ENCODE measurements around the gene PCDH15. TPM values are rescaled to one million over a fixed set of nuclear protein-coding genes. Genes with fewer than 3 reads are reported as not detected.

The PCDH15 gene
- total and polyA plus RNA-seq, 2 of the 13 experiments (the other 11 are each of a cell fraction or from before 2014, with no cell fraction given), result not detected

DNA sequence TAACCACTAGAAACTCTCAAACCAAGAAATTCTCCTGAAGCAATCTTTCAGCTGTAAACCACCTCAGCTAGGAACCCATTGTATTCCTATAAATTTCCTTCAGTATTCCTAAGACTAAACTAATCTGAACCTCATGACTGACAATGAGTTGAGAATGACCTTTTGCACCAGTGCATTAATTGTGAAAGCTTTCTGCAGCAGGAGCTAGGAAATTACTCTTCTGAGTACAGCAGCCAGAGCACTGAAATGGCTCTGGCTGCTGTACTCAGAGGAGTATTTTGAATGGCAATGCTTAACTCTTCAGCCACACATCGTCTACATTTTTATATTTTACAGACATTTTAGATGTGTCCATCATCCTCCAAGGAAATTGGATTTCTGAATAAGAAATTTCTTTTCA lies 109.7 kb downstream of the PCDH15 start (continued):
- TF ChIP-seq, protein P1, sequence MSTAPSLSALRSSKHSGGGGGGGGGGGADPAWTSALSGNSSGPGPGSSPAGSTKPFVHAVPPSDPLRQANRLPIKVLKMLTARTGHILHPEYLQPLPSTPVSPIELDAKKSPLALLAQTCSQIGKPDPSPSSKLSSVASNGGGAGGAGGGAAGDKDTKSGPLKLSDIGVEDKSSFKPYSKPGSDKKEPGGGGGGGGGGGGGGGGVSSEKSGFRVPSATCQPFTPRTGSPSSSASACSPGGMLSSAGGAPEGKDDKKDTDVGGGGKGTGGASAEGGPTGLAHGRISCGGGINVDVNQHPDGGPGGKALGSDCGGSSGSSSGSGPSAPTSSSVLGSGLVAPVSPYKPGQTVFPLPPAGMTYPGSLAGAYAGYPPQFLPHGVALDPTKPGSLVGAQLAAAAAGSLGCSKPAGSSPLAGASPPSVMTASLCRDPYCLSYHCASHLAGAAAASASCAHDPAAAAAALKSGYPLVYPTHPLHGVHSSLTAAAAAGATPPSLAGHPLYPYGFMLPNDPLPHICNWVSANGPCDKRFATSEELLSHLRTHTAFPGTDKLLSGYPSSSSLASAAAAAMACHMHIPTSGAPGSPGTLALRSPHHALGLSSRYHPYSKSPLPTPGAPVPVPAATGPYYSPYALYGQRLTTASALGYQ (CRISPR knock-in tag; IDR thresholded peaks at IDR 0.05), result no peak
- no peak for TF ChIP-seq TBX2 (CRISPR knock-in tag; IDR thresholded peaks at IDR 0.05; ENCODE audit: borderline replicate concordance)
- TF ChIP-seq, protein P2, sequence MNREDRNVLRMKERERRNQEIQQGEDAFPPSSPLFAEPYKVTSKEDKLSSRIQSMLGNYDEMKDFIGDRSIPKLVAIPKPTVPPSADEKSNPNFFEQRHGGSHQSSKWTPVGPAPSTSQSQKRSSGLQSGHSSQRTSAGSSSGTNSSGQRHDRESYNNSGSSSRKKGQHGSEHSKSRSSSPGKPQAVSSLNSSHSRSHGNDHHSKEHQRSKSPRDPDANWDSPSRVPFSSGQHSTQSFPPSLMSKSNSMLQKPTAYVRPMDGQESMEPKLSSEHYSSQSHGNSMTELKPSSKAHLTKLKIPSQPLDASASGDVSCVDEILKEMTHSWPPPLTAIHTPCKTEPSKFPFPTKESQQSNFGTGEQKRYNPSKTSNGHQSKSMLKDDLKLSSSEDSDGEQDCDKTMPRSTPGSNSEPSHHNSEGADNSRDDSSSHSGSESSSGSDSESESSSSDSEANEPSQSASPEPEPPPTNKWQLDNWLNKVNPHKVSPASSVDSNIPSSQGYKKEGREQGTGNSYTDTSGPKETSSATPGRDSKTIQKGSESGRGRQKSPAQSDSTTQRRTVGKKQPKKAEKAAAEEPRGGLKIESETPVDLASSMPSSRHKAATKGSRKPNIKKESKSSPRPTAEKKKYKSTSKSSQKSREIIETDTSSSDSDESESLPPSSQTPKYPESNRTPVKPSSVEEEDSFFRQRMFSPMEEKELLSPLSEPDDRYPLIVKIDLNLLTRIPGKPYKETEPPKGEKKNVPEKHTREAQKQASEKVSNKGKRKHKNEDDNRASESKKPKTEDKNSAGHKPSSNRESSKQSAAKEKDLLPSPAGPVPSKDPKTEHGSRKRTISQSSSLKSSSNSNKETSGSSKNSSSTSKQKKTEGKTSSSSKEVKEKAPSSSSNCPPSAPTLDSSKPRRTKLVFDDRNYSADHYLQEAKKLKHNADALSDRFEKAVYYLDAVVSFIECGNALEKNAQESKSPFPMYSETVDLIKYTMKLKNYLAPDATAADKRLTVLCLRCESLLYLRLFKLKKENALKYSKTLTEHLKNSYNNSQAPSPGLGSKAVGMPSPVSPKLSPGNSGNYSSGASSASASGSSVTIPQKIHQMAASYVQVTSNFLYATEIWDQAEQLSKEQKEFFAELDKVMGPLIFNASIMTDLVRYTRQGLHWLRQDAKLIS (CRISPR knock-in tag; IDR thresholded peaks at IDR 0.05), result no peak
- TF ChIP-seq HOXD1 (CRISPR knock-in tag; IDR thresholded peaks at IDR 0.05), result no peak
- TF ChIP-seq ZNF235 (CRISPR knock-in tag; IDR thresholded peaks at IDR 0.05; ENCODE audit: borderline replicate concordance), result no peak
- TF ChIP-seq, protein P3, sequence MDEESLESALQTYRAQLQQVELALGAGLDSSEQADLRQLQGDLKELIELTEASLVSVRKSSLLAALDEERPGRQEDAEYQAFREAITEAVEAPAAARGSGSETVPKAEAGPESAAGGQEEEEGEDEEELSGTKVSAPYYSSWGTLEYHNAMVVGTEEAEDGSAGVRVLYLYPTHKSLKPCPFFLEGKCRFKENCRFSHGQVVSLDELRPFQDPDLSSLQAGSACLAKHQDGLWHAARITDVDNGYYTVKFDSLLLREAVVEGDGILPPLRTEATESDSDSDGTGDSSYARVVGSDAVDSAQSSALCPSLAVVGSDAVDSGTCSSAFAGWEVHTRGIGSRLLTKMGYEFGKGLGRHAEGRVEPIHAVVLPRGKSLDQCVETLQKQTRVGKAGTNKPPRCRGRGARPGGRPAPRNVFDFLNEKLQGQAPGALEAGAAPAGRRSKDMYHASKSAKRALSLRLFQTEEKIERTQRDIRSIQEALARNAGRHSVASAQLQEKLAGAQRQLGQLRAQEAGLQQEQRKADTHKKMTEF (CRISPR knock-in tag; IDR thresholded peaks at IDR 0.05), result no peak
- no peak for TF ChIP-seq ZNF660 (CRISPR knock-in tag; IDR thresholded peaks at IDR 0.05; ENCODE audit: borderline replicate concordance, low read depth)
- TF ChIP-seq KAT8 (CRISPR knock-in tag; IDR thresholded peaks at IDR 0.05), result no peak
- no peak for TF ChIP-seq ZNF326 (CRISPR knock-in tag; IDR thresholded peaks at IDR 0.05; ENCODE audit: borderline replicate concordance)
- TF ChIP-seq FOXP1 (IDR thresholded peaks at IDR 0.05), result no peak
- no peak for TF ChIP-seq FOXP1 (CRISPR knock-in tag; IDR thresholded peaks at IDR 0.05)
- TF ChIP-seq AGO1 (IDR thresholded peaks at IDR 0.05; ENCODE audit: low read depth, low read length, poor library complexity, severe bottlenecking), result no peak
- TF ChIP-seq, protein P4, sequence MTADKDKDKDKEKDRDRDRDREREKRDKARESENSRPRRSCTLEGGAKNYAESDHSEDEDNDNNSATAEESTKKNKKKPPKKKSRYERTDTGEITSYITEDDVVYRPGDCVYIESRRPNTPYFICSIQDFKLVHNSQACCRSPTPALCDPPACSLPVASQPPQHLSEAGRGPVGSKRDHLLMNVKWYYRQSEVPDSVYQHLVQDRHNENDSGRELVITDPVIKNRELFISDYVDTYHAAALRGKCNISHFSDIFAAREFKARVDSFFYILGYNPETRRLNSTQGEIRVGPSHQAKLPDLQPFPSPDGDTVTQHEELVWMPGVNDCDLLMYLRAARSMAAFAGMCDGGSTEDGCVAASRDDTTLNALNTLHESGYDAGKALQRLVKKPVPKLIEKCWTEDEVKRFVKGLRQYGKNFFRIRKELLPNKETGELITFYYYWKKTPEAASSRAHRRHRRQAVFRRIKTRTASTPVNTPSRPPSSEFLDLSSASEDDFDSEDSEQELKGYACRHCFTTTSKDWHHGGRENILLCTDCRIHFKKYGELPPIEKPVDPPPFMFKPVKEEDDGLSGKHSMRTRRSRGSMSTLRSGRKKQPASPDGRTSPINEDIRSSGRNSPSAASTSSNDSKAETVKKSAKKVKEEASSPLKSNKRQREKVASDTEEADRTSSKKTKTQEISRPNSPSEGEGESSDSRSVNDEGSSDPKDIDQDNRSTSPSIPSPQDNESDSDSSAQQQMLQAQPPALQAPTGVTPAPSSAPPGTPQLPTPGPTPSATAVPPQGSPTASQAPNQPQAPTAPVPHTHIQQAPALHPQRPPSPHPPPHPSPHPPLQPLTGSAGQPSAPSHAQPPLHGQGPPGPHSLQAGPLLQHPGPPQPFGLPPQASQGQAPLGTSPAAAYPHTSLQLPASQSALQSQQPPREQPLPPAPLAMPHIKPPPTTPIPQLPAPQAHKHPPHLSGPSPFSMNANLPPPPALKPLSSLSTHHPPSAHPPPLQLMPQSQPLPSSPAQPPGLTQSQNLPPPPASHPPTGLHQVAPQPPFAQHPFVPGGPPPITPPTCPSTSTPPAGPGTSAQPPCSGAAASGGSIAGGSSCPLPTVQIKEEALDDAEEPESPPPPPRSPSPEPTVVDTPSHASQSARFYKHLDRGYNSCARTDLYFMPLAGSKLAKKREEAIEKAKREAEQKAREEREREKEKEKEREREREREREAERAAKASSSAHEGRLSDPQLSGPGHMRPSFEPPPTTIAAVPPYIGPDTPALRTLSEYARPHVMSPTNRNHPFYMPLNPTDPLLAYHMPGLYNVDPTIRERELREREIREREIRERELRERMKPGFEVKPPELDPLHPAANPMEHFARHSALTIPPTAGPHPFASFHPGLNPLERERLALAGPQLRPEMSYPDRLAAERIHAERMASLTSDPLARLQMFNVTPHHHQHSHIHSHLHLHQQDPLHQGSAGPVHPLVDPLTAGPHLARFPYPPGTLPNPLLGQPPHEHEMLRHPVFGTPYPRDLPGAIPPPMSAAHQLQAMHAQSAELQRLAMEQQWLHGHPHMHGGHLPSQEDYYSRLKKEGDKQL (CRISPR knock-in tag; IDR thresholded peaks at IDR 0.05; ENCODE audit: low read depth), result no peak
- TF ChIP-seq ATF7 (IDR thresholded peaks at IDR 0.05), result no peak
- no peak for TF ChIP-seq ATF7 (CRISPR knock-in tag; IDR thresholded peaks at IDR 0.05)

All from HepG2 (cell line).